GM19468 (cell line): Measurements from ENCODE around the gene CDIP1.

ENCODE experiments used
- ATAC-seq: cut with Tn5 transposase; IDR thresholded peaks from one replicate; pipeline ENCODE4 v1.9.1; 2021; ENCODE audit warnings: mild to moderate bottlenecking, moderate library complexity, moderate number of reproducible peaks; ENCODE audit not compliant: unreplicated experiment; ENCODE audit errors: extremely low read depth

The CDIP1 gene

GRCh38 chr16:4517812-4518680, 20.5 kb downstream of the CDIP1 start:
- no peak for ATAC-seq

DNA sequence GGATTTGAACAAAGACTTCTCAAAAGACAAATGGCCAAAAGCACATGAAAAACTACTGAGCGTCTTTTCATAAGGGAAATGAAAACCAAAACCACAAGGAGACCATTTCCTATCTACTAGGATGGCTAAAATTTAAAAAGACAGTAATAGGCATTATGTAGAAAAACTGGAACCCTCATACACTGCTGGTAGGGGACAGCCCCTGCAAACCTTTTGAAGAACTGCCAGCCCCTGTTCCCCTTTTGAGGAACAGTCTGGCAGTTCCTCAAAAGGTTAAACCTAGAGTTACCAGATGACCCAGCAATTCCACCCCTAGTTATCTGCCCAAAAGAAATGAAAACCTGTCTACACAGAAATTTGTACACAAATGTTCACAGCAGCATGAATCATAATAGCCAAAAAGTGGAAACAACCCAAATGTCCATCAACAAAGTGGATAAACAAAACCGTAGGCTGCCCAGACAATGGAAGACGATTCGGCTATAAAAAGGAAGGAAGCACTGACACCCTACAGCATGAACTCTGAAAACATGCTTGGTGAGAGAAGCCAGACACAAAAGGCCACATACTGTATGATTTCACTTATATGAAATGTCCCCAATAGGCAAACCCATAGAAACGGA, 22.9 kb downstream of the CDIP1 start:
- ATAC-seq, result no peak

GRCh38 chr16:4514606-4515005, 24.0 kb downstream of the CDIP1 start:
- ATAC-seq, result no peak

DNA sequence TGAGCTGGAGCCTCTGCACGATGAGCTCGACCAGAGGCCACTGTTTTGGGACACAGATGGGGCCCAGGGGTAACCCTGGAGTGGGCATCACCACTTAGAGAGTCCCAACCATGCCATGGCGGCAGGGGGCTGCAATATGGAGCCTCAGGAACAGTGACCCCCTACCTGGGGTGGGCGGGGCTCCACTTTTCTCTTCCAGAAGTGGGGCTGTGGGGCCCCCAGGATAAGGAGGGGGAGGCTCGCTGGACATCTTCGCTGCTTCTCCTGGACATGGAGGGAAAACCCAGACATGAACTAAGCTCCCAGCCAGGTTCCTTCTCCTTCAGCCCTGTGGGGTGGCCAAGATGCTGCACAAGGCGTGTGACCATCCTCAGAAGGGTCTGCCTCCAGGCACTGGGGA, 24.7 kb downstream of the CDIP1 start:
- ATAC-seq, result no peak

GRCh38 chr16:4513086-4513860, 25.3 kb downstream of the CDIP1 start:
- ATAC-seq, result no peak

GRCh38 chr16:4512473-4512872, 26.1 kb downstream of the CDIP1 start:
- ATAC-seq, result no peak

GRCh38 chr16:4511441-4512082, 27.0 kb downstream of the CDIP1 start:
- no peak for ATAC-seq

GRCh38 chr16:4510747-4511426, 27.7 kb downstream of the CDIP1 start:
- ATAC-seq, result no peak

DNA sequence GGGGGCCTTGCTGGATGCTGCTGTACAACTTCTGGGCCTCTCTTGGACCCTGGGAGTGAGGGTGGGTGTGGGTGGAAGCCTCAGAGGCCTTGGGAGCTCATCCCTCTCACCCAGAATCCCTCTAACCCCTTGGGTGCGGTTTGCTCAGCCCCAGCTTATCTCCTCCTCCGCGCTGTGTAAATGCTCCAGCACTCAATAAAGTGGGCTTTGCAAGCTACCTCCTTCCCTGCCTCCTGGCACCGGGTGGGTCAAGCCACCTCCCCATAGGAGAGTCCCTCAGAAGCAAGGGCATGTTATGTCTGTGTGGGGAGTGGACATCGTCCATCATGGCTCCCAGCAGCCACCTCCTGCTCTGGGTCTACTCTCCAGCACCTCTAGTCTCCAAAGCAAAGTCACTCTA, 28.4 kb downstream of the CDIP1 start:
- no peak for ATAC-seq

GRCh38 chr16:4509420-4509819, 29.2 kb downstream of the CDIP1 start:
- no peak for ATAC-seq

DNA sequence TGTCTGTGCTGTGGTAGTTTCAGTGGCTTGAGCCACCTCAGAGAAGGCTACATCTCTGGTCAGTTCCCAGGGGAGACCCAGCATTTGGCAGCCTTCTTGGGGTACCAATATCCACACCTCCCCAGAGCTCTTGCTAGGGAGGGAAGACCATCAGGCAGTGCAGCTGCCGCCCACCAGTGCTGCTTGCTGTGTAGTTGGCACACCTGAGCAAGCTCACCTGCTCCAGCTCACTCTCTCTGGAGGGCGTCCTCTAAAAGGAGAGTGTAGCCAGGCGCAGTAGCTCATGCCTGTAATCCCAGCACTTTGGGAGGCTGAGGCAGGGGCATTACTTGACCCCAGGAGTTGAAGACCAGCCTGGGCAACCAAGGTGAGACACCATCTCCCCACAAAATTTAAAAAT, 29.8 kb downstream of the CDIP1 start:
- no peak for ATAC-seq

- no peak for ATAC-seq
Measured at GRCh38 chr16:4507588-4508345, 30.8 kb downstream of the CDIP1 start.

DNA sequence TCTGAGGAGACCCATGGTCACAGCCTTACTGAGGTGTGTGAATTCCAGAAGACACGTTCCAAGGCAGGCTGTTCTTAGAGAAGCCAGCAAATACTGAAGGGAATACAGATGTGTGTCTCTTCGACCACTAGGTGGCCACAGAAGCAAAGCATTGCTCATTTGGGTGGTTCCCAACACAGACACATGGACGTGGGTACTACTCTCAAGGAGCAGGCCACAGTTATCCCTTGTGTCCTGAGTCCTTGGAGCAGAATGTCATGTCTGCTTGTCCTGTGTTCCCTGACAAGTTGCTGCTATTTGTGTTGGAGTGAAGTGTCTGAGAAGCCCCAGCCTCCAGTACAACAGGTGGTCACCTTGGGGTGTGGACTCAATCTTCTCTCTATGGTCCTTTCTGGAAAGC, 32.1 kb downstream of the CDIP1 start:
- no peak for ATAC-seq

DNA sequence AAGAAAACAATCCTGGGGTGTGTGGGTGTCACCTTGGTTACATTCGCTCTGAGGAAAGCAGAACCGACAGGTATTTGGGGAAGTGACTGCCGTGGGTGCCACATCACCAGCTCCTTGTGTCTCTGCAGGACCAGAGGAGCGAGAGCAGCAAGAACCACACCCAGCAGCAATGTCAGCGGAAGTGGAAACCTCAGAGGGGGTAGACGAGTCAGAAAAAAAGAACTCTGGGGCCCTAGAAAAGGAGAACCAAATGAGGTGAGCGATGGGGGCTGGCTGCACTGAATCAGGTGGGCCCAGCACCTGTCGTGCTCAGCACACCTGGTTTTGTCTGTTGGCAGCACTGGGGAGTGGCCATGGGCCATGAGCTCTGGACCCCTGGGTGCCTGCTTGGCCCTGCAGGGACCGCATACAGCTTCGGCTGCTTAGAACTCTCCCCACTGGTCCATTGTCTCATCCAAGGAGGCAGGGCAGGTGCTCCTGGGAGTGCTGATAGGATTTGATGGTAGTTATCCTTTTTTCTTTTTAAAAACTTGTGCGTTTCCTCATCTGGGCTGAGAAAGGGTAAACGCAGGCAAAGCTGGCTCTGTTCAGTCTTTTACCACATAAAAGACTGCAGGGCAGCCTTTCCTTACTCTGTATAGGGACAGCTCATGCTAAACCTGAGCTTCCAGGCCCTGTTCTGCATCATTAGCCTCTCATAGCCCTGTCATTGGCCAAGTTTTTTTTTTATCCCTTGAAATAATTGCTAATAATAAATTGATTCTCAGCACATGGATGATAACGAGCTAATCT, 33.0 kb downstream of the CDIP1 start:
- ATAC-seq, result peak; percentile 41

GRCh38 chr16:4501071-4501478, 37.5 kb downstream of the CDIP1 start:
- no peak for ATAC-seq

DNA sequence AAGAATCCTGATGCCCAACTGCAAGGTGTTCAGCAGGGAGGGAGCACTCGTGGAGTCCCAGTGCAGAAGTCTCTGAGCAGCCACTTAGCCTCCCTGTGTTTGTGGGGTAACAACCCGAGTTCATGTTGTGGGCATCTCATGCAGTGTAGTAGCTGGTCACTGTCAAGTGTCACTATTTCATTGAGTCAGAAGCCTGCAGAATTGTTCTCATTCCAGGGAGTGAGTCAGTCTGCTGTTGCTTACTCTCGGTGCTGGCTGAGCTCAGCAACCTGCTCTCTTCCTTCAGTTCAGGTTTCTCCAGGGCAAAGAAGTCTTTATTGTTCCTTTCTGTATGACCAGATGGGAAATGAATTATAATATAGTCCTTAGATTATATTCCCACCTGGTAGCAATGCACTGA, 38.3 kb downstream of the CDIP1 start:
- no peak for ATAC-seq

DNA sequence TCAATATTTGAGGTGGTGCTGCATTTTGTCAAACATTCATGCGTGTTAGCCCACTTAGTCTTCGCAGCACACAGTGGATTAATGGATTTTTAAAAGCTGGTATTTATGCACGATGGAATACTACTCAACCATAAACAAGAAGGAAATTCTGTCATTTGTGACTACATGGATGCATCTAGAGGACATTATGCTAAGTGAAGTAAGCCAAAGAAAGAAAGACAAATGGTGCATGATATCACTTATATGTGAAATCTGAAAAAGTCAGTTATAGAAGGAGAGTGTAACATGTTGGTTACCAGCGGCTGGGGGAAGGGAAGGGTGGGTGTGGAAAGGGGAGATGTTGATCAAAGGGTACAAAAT, 39.4 kb downstream of the CDIP1 start:
- no peak for ATAC-seq

GRCh38 chr16:4498546-4499195, 39.9 kb downstream of the CDIP1 start:
- no peak for ATAC-seq
